ENCODE measurements around the gene LRRC8A. TPM values are rescaled to one million over a fixed set of nuclear protein-coding genes. Genes with fewer than 3 reads are reported as not detected.
"Not testable (repeated sequence)": the region's sequence is repeated elsewhere in the genome, so short reads cannot be mapped to it uniquely, and the experiment has no call there.

Gene LRRC8A
- total and polyA plus RNA-seq, 12 donors: 13.2 to 45.1 (median 19.6) TPM

GRCh38 chr9:128940271-128940921 lies 58.5 kb downstream of the LRRC8A start:
- no peaks in the 10 kb centered on the region for H3K27me3 ChIP-seq
- ATAC-seq: peak in 7 of 8 donors; percentile 38 to 68 (median 53)
- peak overlapping the region in 9 of 10 donors; percentile 13 to 86 (median 50) for H3K27ac ChIP-seq
- H3K4me1 ChIP-seq: peaks cover 3 to 49% (median 39%) of the 10 kb centered on the region in 9 donors
- no peak for DNase-seq
- WGBS, 2 donors: 49 to 63% methylated on average over 15 of the region's 15 CpGs
- no peaks in the 10 kb centered on the region for H3K9me3 ChIP-seq
- intact Hi-C loops (cut with DNase I): loop anchor here in 1 of 10 donors (10.0 kb wide), 1 partner anchor 256 kb away; the partner anchor contains the start of gene SET
- H3K4me3 ChIP-seq: no peak overlapping the region
- peaks cover 0 to 53% (median 4%) of the 10 kb centered on the region in 9 donors for H3K36me3 ChIP-seq
- TF ChIP-seq, protein P1, sequence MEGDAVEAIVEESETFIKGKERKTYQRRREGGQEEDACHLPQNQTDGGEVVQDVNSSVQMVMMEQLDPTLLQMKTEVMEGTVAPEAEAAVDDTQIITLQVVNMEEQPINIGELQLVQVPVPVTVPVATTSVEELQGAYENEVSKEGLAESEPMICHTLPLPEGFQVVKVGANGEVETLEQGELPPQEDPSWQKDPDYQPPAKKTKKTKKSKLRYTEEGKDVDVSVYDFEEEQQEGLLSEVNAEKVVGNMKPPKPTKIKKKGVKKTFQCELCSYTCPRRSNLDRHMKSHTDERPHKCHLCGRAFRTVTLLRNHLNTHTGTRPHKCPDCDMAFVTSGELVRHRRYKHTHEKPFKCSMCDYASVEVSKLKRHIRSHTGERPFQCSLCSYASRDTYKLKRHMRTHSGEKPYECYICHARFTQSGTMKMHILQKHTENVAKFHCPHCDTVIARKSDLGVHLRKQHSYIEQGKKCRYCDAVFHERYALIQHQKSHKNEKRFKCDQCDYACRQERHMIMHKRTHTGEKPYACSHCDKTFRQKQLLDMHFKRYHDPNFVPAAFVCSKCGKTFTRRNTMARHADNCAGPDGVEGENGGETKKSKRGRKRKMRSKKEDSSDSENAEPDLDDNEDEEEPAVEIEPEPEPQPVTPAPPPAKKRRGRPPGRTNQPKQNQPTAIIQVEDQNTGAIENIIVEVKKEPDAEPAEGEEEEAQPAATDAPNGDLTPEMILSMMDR (IDR thresholded peaks at IDR 0.05): no peak

- H3K27ac ChIP-seq: peak overlapping the region in 9 of 10 donors; percentile 13 to 86 (median 52)
Measured at GRCh38 chr9:128940946-128941755, 59.2 kb downstream of the LRRC8A start.

DNA sequence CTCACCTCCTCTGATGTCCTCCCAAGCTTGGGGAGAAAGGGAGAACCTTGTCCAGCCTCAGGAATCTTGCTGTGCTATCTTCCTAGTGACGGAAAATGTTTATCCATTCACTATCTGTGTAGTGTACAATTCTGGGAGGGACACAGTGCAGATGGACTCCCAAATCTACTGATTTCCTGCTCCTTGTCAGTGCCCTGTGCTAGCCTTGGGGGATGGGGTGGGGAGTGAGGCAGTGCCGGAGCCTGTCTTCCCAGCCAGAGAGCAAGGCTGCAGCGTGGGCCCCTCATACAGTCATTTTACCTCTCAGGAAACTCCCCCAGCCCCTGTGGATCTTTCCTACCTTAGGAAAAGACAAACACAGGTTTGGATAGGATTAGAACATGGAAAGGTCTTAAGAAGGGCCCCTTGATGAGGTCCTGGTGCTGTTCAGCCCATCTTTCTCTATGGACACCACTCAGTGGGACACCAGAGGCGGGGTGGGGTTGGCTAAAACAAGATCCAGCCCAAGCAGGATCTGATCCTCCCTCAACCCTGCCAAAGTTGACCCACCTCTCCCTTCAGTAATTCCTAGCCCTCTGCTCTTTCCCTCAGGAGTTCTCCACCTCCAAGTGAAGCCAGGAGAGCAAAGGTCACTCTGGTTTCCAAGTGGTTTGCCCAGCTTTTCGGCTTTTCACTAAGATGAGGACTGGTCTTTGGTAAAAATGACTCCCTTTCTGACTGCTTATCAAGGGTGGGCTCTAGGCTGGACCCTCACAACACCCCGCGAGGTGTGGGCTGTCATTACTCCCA lies 62.1 kb downstream of the LRRC8A start:
- intact Hi-C loops (cut with DNase I): loop anchor here in 1 of 10 donors (10.0 kb wide), 1 partner anchor 259 kb away; the partner anchor contains the start of gene SET
- peak overlapping the region in 4 of 10 donors; percentile 59 to 86 (median 76) for H3K27ac ChIP-seq
- TF ChIP-seq, protein P1 (IDR thresholded peaks at IDR 0.05): no peak
- no peak overlapping the region for H3K4me3 ChIP-seq
- no peaks in the 10 kb centered on the region for H3K9me3 ChIP-seq
- no peak for DNase-seq
- peaks cover 12 to 71% (median 47%) of the 10 kb centered on the region in 9 donors for H3K4me1 ChIP-seq
- peaks cover 0 to 41% (median 7%) of the 10 kb centered on the region in 9 donors for H3K36me3 ChIP-seq
- 89 to 91% methylated on average over 7 of the region's 7 CpGs for WGBS, 2 donors
- ATAC-seq: no peak
- no peaks in the 10 kb centered on the region for H3K27me3 ChIP-seq

More at GRCh38 chr9:128940946-128941755, 59.2 kb downstream of the LRRC8A start:
- peaks cover 4 to 54% (median 40%) of the 10 kb centered on the region in 9 donors for H3K4me1 ChIP-seq
- H3K9me3 ChIP-seq: no peaks in the 10 kb centered on the region
- TF ChIP-seq, protein P1 (IDR thresholded peaks at IDR 0.05): no peak
- no peak overlapping the region for H3K4me3 ChIP-seq
- peaks cover 0 to 54% (median 7%) of the 10 kb centered on the region in 9 donors for H3K36me3 ChIP-seq
- WGBS, 2 donors: 81 to 88% methylated on average over 12 of the region's 12 CpGs
- no peaks in the 10 kb centered on the region for H3K27me3 ChIP-seq
- intact Hi-C loops (cut with DNase I): loop anchor here in 1 of 10 donors (10.0 kb wide), 1 partner anchor 256 kb away; the partner anchor contains the start of gene SET
- peak in 1 of 8 donors; percentile 6 for ATAC-seq
- no peak for DNase-seq

- H3K4me3 ChIP-seq, H3K9me3 ChIP-seq, DNase-seq, H3K27me3 ChIP-seq, H3K27ac ChIP-seq, ATAC-seq: not testable (repeated sequence)
- Histone ChIP-seq H3K36me3 (peaks cover 0 to 48% (median 7%) of the 10 kb centered on the region in 9 donors), H3K4me1 (peaks cover 12 to 72% (median 47%) of the 10 kb centered on the region in 9 donors)
- WGBS, 2 donors: 92% methylated on average over 7 of the region's 7 CpGs
- intact Hi-C loops (cut with DNase I): loop anchor here in 1 of 10 donors (10.0 kb wide), 1 partner anchor 260 kb away; the partner anchor contains the start of gene SET
Measured at GRCh38 chr9:128944966-128945365, 63.0 kb downstream of the LRRC8A start.
